Gastroesophageal sphincter (tissue), 4 donors: ENCODE measurements around the gene MLXIP. TPM values are rescaled to one million over a fixed set of nuclear protein-coding genes. Genes with fewer than 3 reads are reported as not detected.

Source experiments
- ATAC-seq: fragments of 150-250 bp; one replicate; pipeline ENCODE4 v1.9.1; 2016; ENCODE audit warnings: mild to moderate bottlenecking, moderate library complexity
- H3K27ac ChIP-seq, 4 donors: fragments of 200-600 bp; sonication (generic) in 3 of 4; 1 replicate in 3 of 4; 2 replicates in 1 of 4; pipeline ENCODE4 v1.5.1; 2016 to 2019
- H3K27me3 ChIP-seq: fragments of 200-600 bp; sonication (generic); one replicate; pipeline ENCODE4 v1.5.1; 2019
- H3K36me3 ChIP-seq, 2 donors: fragments of 200-600 bp; sonication (generic); one replicate each; pipeline ENCODE4 v1.5.1; 2019; ENCODE audit warnings: control low read depth in 1 of 2
- H3K4me1 ChIP-seq, 3 donors: fragments of 200-600 bp; sonication (generic); 1 replicate in 2 of 3; 2 replicates in 1 of 3; pipeline ENCODE4 v1.5.1; 2016 to 2019; ENCODE audit warnings: control low read depth in 2 of 3
- H3K4me3 ChIP-seq, 2 donors: fragments of 200-600 bp; sonication (generic); one replicate each; pipeline ENCODE4 v1.5.1; 2019; ENCODE audit warnings: mild to moderate bottlenecking in 1 of 2, moderate library complexity in 1 of 2
- H3K9me3 ChIP-seq, 3 donors: fragments of 200-600 bp; sonication (generic); one replicate each; pipeline ENCODE4 v1.5.1; 2017 to 2019; ENCODE audit warnings: control low read depth in 2 of 3
- CTCF ChIP-seq, 4 experiments: fragments of 200-600 bp in 2 of 4; fragments of 450-650 bp in 2 of 4; sonication (generic) in 1 of 4; IDR thresholded peaks; one replicate each; pipeline ENCODE4 v1.5.1; 2017 to 2019; ENCODE audit warnings: antibody characterized with exemption in 4 of 4, mild to moderate bottlenecking in 2 of 4, moderate library complexity in 2 of 4
- EP300 ChIP-seq: sonication (generic); formaldehyde crosslinking; IDR thresholded peaks from one replicate; pipeline ENCODE4 v1.6.1; 2017; ENCODE audit warnings: antibody characterized with exemption, mild to moderate bottlenecking
- POLR2A ChIP-seq, 2 donors: fragments of 450-650 bp; IDR thresholded peaks; one replicate each; pipeline ENCODE4 v1.6.1; 2017; ENCODE audit warnings: antibody characterized with exemption in 2 of 2, mild to moderate bottlenecking in 2 of 2, moderate library complexity in 1 of 2
- POLR2AphosphoS5 ChIP-seq: sonication (generic); formaldehyde crosslinking; IDR thresholded peaks from one replicate; pipeline ENCODE4 v1.6.1; 2017; ENCODE audit warnings: antibody characterized with exemption
- WGBS, 2 donors: methylation state at CpG; one replicate each; pipeline ENCODE4 v1.1.5; 2018; ENCODE audit warnings: low coverage in 1 of 2; 5-methylcytosine and 5-hydroxymethylcytosine counted together
- total RNA-seq, 4 donors: library from RNA; depleted of rRNA; stranded (reverse); fragments of >200 nt; gene quantifications; one replicate each; pipeline ENCODE4 v1.1.0, GENCODE V29; 2016

The MLXIP gene
- total RNA-seq, 4 donors from 2014 or later, result 28.8 to 87.4 (median 54.9) TPM

- Histone ChIP-seq H3K4me1 (peaks cover 7 to 82% (median 43%) of the 10 kb centered on the region in 3 donors), H3K9me3 (no peaks in the 10 kb centered on the region), H3K27ac (peak overlapping the region; percentile 74 to 86 (median 84)), H3K36me3 (peaks cover 0 to 25% of the 10 kb centered on the region in 2 donors), H3K4me3 (peak overlapping the region in 1 of 2 donors; percentile 3), H3K27me3 (no peaks in the 10 kb centered on the region)
- peak; percentile 72 for ATAC-seq
- WGBS, 2 donors, result 0% methylated on average over 9 to 13 of the region's 19 CpGs
- TF ChIP-seq EP300, result no peak
- TF ChIP-seq CTCF (IDR thresholded peaks at IDR 0.05), result no peak
- TF ChIP-seq POLR2AphosphoS5, result peak; percentile 86
- TF ChIP-seq POLR2A (IDR thresholded peaks at IDR 0.05), result no peak
Measured at GRCh38 chr12:122062832-122063693, 15.5 kb upstream of the MLXIP start.

- Histone ChIP-seq H3K4me3 (peak overlapping the region in 1 of 2 donors; percentile 3), H3K27ac (peak overlapping the region; percentile 74 to 86 (median 84)), H3K27me3 (no peaks in the 10 kb centered on the region), H3K9me3 (no peaks in the 10 kb centered on the region), H3K36me3 (peaks cover 0 to 22% of the 10 kb centered on the region in 2 donors), H3K4me1 (peaks cover 7 to 88% (median 48%) of the 10 kb centered on the region in 3 donors)
- TF ChIP-seq EP300, result no peak
- no peak for TF ChIP-seq CTCF (IDR thresholded peaks at IDR 0.05)
- no peak for TF ChIP-seq POLR2AphosphoS5
- TF ChIP-seq POLR2A (IDR thresholded peaks at IDR 0.05), result no peak
- no peak for ATAC-seq
- WGBS, 2 donors, result 43 to 48% methylated on average over 3 to 6 of the region's 6 CpGs
Measured at GRCh38 chr12:122063694-122064024, 14.9 kb upstream of the MLXIP start.

GRCh38 chr12:122064025-122064777, 14.4 kb upstream of the MLXIP start:
- Histone ChIP-seq H3K27me3 (no peaks in the 10 kb centered on the region), H3K9me3 (no peaks in the 10 kb centered on the region), H3K4me3 (peak overlapping the region in 1 of 2 donors; percentile 3), H3K27ac (peak overlapping the region; percentile 74 to 86 (median 84)), H3K36me3 (peaks cover 0 to 16% of the 10 kb centered on the region in 2 donors), H3K4me1 (peaks cover 7 to 91% (median 48%) of the 10 kb centered on the region in 3 donors)
- 53 to 55% methylated on average over 9 to 10 of the region's 14 CpGs for whole genome bisulfite sequencing, 2 donors
- ATAC-seq, result peak; percentile 87
- TF ChIP-seq EP300, result no peak
- peak; percentile 51 for TF ChIP-seq POLR2AphosphoS5
- TF ChIP-seq CTCF (IDR thresholded peaks at IDR 0.05), result peak in 1 of 4 experiments; percentile 22

- WGBS, 2 donors, result 44 to 50% methylated on average over 10 to 13 of the region's 16 CpGs
- no peak for ATAC-seq
- Histone ChIP-seq H3K4me3 (no peak overlapping the region), H3K9me3 (no peaks in the 10 kb centered on the region), H3K27ac (peak overlapping the region in 3 of 4 donors; percentile 84 to 86 (median 84)), H3K27me3 (no peaks in the 10 kb centered on the region), H3K36me3 (peaks cover 0 to 8% of the 10 kb centered on the region in 2 donors), H3K4me1 (peaks cover 7 to 84% (median 47%) of the 10 kb centered on the region in 3 donors)
- TF ChIP-seq EP300, result no peak
- no peak for TF ChIP-seq POLR2A (IDR thresholded peaks at IDR 0.05)
- TF ChIP-seq CTCF (IDR thresholded peaks at IDR 0.05), result no peak
- TF ChIP-seq POLR2AphosphoS5, result peak; percentile 70
Measured at GRCh38 chr12:122064780-122065588, 13.6 kb upstream of the MLXIP start.
